Measurements from ENCODE around the gene SEPTIN5.
A peak's percentile ranks its signal among the peaks of the same experiment; 100 is the strongest.
"Not testable (repeated sequence)": the region's sequence is repeated elsewhere in the genome, so short reads cannot be mapped to it uniquely, and the experiment has no call there.

SEPTIN5 gene

GRCh38 chr22:19721330-19722177 lies 7.3 kb downstream of the SEPTIN5 start:
- DNase-seq = no peak

DNA sequence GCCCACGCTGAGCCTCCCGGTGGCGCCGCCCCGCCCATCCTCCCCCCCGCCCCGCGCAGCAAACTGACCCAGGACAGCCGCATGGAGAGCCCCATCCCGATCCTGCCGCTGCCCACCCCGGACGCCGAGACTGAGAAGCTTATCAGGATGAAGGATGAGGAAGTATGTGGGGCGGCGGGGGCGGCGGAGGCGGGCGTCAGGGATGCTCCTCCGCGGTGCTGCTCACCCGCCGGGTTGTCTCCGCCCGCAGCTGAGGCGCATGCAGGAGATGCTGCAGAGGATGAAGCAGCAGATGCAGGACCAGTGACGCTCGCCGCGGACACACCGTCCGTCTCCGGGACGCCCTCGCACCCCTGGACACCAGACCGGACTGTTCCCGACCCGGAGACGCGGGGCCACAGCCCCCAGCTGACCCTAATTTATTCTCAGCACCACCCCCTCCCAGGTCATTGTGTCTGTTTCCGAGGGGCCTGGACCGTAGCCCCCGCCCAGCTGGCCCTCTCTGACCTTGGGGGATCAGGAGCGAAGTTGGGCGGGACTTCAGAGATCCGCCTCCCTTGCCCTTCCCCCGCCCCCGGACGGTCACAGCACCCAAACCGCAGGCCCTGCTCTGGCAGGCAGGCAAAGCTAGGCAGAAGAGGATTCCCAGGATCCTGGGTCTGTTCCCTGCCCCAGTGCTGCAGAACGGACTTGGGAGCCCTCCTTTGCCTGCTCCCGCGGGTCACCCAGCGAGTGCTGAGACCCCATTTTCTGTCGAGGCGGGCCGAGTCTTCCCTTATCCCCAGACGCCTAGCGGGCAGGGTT lies 8.1 kb downstream of the SEPTIN5 start:
- no peak for DNase-seq

GRCh38 chr22:19722982-19723231 lies 8.6 kb downstream of the SEPTIN5 start:
- DNase-seq = no peak

DNA sequence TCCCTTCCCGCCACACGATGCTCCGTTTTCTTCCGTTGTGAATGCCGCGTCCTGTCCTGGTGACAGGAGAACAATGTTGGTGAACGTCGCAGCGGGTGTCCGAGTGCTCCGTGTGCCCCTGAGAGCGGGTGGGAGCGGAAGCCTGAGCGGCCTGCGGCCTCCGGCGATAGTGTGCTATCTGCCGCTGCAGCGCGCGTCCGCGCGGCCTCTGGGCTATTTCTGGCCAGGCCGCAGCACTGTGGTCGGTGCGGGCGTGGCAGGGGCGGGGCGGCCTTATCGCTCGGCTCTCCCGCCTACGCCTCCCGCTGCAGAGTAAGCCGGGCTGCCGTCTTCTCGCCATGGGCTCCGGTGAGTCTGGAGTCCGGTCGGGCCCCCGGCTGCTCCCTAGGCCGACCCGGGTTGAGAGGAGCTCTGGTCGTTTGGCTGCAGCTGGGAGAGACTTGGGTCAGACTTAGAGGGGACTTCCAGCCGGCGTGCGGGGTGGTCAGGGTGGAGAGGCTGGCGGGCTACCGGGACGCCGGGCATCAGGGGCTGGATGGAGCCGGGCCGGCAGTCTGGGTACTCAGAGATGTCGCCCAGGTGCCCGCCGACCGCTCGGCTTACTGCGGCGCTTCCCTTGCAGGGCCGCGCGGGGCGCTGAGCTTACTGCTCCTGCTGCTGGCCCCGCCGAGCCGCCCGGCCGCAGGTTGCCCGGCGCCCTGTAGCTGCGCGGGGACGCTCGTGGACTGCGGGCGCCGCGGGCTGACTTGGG lies 9.1 kb downstream of the SEPTIN5 start, which contains the start of gene GP1BB:
Gene GP1BB, plus strand, starts transcription at position 308 of the 751 bp plus-strand sequence. Its CDS starts 31 bp downstream, at position 339.
- DNase-seq = no peak

- no peak for DNase-seq
Observed at GRCh38 chr22:19723983-19724827, 9.9 kb downstream of the SEPTIN5 start.

GRCh38 chr22:19724927-19725661 lies 10.8 kb downstream of the SEPTIN5 start:
- no peak for DNase-seq

DNA sequence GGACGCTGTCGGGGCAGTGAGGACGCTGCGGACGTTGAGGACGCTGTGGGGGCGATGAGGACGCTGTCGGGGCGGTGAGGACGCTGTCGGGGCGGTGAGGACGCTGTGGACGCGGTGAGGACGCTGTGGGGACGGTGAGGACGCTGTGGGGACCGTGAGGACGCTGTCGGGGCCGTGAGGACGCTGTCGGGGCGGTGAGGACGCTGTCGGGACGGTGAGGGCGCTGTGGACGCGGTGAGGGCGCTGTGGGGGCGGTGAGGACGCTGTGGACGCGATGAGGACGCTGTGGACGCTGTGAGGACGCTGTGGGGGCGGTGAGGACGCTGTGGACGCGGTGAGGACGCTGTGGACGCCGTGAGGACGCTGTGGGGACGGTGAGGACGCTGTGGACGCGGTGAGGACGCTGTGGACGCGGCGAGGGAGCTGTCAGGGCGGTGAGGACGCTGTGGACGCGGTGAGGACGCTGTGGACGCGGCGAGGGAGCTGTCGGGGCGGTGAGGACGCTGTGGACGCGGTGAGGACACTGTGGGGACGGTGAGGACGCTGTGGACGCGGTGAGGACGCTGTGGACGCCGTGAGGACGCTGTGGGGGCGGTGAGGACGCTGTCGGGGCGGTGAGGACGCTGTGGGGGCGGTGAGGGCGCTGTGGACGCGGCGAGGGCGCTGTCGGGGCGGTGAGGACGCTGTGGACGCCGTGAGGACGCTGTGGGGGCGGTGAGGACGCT lies 11.9 kb downstream of the SEPTIN5 start:
- not testable (repeated sequence) for DNase-seq

- no peak for DNase-seq
Observed at GRCh38 chr22:19727310-19728150, 13.2 kb downstream of the SEPTIN5 start.

GRCh38 chr22:19728271-19728670 lies 14.0 kb downstream of the SEPTIN5 start:
- no peak for DNase-seq

DNA sequence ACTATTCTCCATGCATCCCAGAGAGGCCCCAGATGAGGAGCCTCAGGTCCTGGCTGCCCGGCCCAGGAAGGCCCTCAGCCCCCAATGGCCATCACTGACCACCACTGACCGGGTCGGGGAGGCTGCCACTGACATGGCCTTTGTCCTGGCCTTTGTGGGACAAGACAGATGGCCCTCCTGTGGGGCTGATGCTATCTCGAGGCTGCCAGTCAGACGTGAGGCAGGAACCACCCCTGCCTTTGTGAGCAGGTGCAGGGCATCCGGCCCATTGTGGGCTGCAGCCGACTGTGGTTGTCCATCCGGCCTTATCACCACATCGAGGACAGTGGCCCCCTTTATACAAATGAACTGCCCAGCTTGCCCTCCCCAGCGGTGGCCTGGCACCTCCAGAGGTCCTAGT lies 14.5 kb downstream of the SEPTIN5 start:
- DNase-seq = no peak

- DNase-seq = no peak
Observed at GRCh38 chr22:19729507-19729906, 15.2 kb downstream of the SEPTIN5 start.

- DNase-seq = no peak
Observed at GRCh38 chr22:19730198-19730597, 15.9 kb downstream of the SEPTIN5 start.

- DNase-seq = peak; percentile 69
Observed at GRCh38 chr22:19730655-19731360, 16.5 kb downstream of the SEPTIN5 start.

DNA sequence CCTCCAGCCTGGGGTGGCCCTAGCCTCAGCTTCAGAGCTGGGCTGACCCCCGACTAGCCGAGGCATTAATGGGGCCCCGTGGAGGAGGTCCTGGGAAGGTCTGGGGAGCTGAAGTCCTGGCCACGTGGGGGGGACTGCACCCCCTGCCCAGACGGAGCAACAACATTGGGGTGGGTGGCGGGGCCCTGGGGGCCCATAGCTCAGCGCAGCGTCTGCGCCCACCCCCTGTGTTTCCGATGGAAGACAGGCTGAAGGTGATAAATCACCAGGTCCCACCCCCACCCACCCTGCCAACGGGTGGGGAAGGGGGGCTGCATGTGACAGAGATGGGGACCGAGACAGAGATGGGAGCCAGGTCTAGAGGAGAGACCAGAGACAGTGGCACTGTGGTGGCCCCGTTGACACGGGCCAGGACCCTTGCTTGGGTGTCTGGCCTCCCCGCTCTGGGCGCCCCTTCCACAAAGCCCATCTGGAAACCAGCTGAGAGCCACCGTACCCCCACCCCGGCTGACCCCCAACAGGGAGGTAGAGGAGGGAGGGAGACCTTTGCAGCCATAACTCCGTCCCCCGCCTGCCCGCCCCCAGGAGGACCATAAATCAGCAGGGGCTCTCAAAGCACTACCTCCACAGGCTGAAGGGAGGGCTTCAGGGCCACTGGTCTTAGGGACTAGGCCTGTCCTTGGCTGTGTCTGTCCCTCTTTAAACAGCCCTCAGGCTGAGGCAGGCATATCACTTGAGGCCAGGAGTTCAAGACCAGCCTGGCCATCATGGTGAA lies 17.2 kb downstream of the SEPTIN5 start:
- DNase-seq = no peak

GRCh38 chr22:19732403-19733113 lies 18.3 kb downstream of the SEPTIN5 start:
- no peak for DNase-seq

- DNase-seq = no peak
Observed at GRCh38 chr22:19733755-19734154, 19.5 kb downstream of the SEPTIN5 start.

GRCh38 chr22:19734163-19734562 lies 19.9 kb downstream of the SEPTIN5 start:
- DNase-seq = no peak

DNA sequence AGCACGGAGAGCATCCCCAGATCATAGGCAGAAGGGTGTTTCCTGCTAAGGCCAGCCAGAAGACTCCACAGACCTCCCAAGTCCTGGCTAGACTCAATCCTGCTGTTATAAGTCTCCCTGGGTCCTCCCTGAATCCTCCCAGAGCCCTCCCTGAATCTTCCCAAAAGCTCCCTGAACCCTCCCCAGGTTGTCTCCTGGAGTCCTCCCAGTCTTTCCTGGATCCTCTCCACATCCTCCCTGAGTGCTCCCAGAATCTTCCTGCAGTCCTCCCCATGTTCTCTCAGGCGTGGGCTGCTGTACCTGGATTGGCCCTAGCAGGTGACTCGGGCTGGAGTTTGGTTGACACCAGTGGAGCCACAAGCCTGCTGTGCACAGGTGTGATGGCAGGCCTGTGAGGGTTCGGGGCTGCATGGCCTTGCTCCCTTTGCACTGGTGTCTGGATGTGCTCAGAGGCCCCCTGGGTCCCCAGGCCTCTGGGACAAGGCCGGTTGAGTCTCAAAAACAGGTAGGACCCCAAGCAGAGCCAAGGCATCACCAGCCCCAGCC lies 20.6 kb downstream of the SEPTIN5 start:
- DNase-seq = no peak

Data from COR-L47 (cell line).